Sigmoid colon (tissue), 7 donors: Measurements from ENCODE around the gene ZNF669. TPM values are rescaled to one million over a fixed set of nuclear protein-coding genes. Genes with fewer than 3 reads are reported as not detected.
A peak's percentile ranks its signal among the peaks of the same experiment; 100 is the strongest.

Experiments used
- DNase-seq: peaks from one replicate; pipeline ENCODE4 v3.0.0-alpha.2; 2019
- H3K27ac ChIP-seq, 4 donors: fragments of 200-600 bp; sonication (generic); one replicate each; pipeline ENCODE4 v1.5.1; 2016 to 2019; ENCODE audit warnings: mild to moderate bottlenecking in 1 of 4
- H3K27me3 ChIP-seq, 3 donors: fragments of 200-600 bp; sonication (generic); one replicate each; pipeline ENCODE4 v1.5.1; 2019; ENCODE audit warnings: mild to moderate bottlenecking in 1 of 3
- H3K36me3 ChIP-seq, 4 donors: fragments of 200-600 bp; sonication (generic); one replicate each; pipeline ENCODE4 v1.5.1; 2016 to 2019
- H3K4me1 ChIP-seq, 4 donors: fragments of 200-600 bp; sonication (generic); one replicate each; pipeline ENCODE4 v1.5.1; 2017 to 2019
- H3K4me3 ChIP-seq, 4 donors: fragments of 200-600 bp; sonication (generic); one replicate each; pipeline ENCODE4 v1.5.1; 2017 to 2019; ENCODE audit warnings: mild to moderate bottlenecking in 2 of 4, moderate library complexity in 1 of 4
- H3K9me3 ChIP-seq, 4 donors: fragments of 200-600 bp in 3 of 4; sonication (generic) in 3 of 4; one replicate each; pipeline versions ENCODE4 v1.5.1 to v1.6.1; 2013 to 2019
- CTCF ChIP-seq, 4 experiments: fragments of 450-650 bp in 3 of 4; fragments of 200-600 bp in 1 of 4; IDR thresholded peaks; one replicate each; pipeline ENCODE4 v1.5.1; 2016 to 2019; ENCODE audit warnings: antibody characterized with exemption in 4 of 4, mild to moderate bottlenecking in 3 of 4, moderate library complexity in 2 of 4
- EP300 ChIP-seq, 4 donors: sonication (generic); formaldehyde crosslinking; IDR thresholded peaks; one replicate each; pipeline ENCODE4 v1.6.1; 2017; ENCODE audit warnings: antibody characterized with exemption in 4 of 4
- POLR2A ChIP-seq, 2 donors: fragments of 450-650 bp; IDR thresholded peaks; one replicate each; pipeline ENCODE4 v1.6.1; 2016; ENCODE audit warnings: antibody characterized with exemption in 2 of 2, mild to moderate bottlenecking in 2 of 2, moderate library complexity in 2 of 2
- POLR2AphosphoS5 ChIP-seq, 4 donors: sonication (generic); formaldehyde crosslinking; IDR thresholded peaks; one replicate each; pipeline ENCODE4 v1.6.1; 2017; ENCODE audit warnings: antibody characterized with exemption in 4 of 4
- WGBS, 2 donors: extraction: QIAGEN DNeasy Blood & Tissue Kit; methylation state at CpG; one replicate each; pipeline ENCODE4 v1.1.7; 2013; 5-methylcytosine and 5-hydroxymethylcytosine counted together
- intact Hi-C: fragments of 100-400 bp; cut with DNase I; formaldehyde crosslinking; loops from one replicate; pipeline ENCODE4 v1.15.1; 2023
- polyA plus RNA-seq, 3 donors: library from polyadenylated mRNA; stranded (reverse); fragments of 200-250 nt; gene quantifications; one replicate each; pipeline ENCODE4 v1.2.3, GENCODE V29; 2013
- total RNA-seq, 4 donors: library from RNA; depleted of rRNA; stranded (reverse); fragments of >200 nt; gene quantifications; one replicate each; pipeline ENCODE4 v1.1.0, GENCODE V29; 2016
- donor health status: healthy with polysubstance abuse.
- donor health status: Bipolar disorder and iron deficiency.
- donor health status: healthy.

The ZNF669 gene
- total and polyA plus RNA-seq, 7 donors, result 3.6 to 5.8 (median 4.8) TPM

GRCh38 chr1:247078258-247079140, 25.7 kb downstream of the ZNF669 start, which contains the start of gene ZNF670:
TSS of gene ZNF670 (minus strand) at chr1:247078811. CDS start at chr1:247078596, 215 bp downstream.
- no peaks in the 10 kb centered on the region for H3K27me3 ChIP-seq
- WGBS, 2 donors, result 0% methylated on average over 57 of the region's 57 CpGs
- peak within 1 kb of the TSS; percentile 78 to 85 (median 82) for H3K27ac ChIP-seq
- H3K4me1 ChIP-seq, result peaks cover 0 to 15% (median 10%) of the 10 kb centered on the region in 4 donors
- TF ChIP-seq CTCF (IDR thresholded peaks at IDR 0.05) (no peak), POLR2AphosphoS5 (IDR thresholded peaks at IDR 0.05) (peak; percentile 75 to 92 (median 81)), POLR2A (IDR thresholded peaks at IDR 0.05) (peak; percentile 16 to 34)
- intact Hi-C loops, result loop anchor here (1.0 to 10.0 kb wide), 2 partner anchors 26 to 144 kb away; partner anchors contain the start of genes AHCTF1 and ZNF669
- peak within 1 kb of the TSS; percentile 54 to 90 (median 84) for H3K4me3 ChIP-seq
- no peaks in the 10 kb centered on the region for H3K36me3 ChIP-seq
- peak; percentile 98 for DNase-seq
- H3K9me3 ChIP-seq, result no peaks in the 10 kb centered on the region

- peak overlapping the region; percentile 78 to 85 (median 82) for H3K27ac ChIP-seq
- 1% methylated on average over 8 of the region's 8 CpGs for WGBS, 2 donors
- intact Hi-C loops, result loop anchor here (1.0 to 10.0 kb wide), 2 partner anchors 26 to 143 kb away; partner anchors contain the start of genes AHCTF1 and ZNF669
Measured at GRCh38 chr1:247077876-247078257, 26.3 kb downstream of the ZNF669 start.

GRCh38 chr1:247077213-247077612, 26.9 kb downstream of the ZNF669 start:
- DNase-seq, result no peak
- Histone ChIP-seq H3K4me3 (no peak overlapping the region), H3K9me3 (no peaks in the 10 kb centered on the region), H3K27ac (no peak overlapping the region), H3K27me3 (no peaks in the 10 kb centered on the region), H3K4me1 (peaks cover 0 to 15% (median 10%) of the 10 kb centered on the region in 4 donors), H3K36me3 (no peaks in the 10 kb centered on the region)
- WGBS, 2 donors, result 72 to 76% methylated on average over 3 of the region's 3 CpGs
- TF ChIP-seq POLR2AphosphoS5 (IDR thresholded peaks at IDR 0.05), result no peak
- TF ChIP-seq EP300 (IDR thresholded peaks at IDR 0.05), result no peak
- no peak for TF ChIP-seq CTCF (IDR thresholded peaks at IDR 0.05)
- no peak for TF ChIP-seq POLR2A (IDR thresholded peaks at IDR 0.05)
- intact Hi-C loops, result loop anchor here (10.0 kb wide), 1 partner anchor 142 kb away; the partner anchor contains the start of gene AHCTF1

More at GRCh38 chr1:247077876-247078257, 26.3 kb downstream of the ZNF669 start:
- DNase-seq, result no peak
- Histone ChIP-seq H3K36me3 (no peaks in the 10 kb centered on the region), H3K9me3 (no peaks in the 10 kb centered on the region), H3K27me3 (no peaks in the 10 kb centered on the region), H3K4me1 (peaks cover 0 to 15% (median 10%) of the 10 kb centered on the region in 4 donors), H3K4me3 (peak overlapping the region; percentile 54 to 90 (median 84))
- no peak for TF ChIP-seq CTCF (IDR thresholded peaks at IDR 0.05)
- TF ChIP-seq EP300 (IDR thresholded peaks at IDR 0.05), result no peak
- TF ChIP-seq POLR2A (IDR thresholded peaks at IDR 0.05), result no peak
- no peak for TF ChIP-seq POLR2AphosphoS5 (IDR thresholded peaks at IDR 0.05)

GRCh38 chr1:247070645-247071044, 33.5 kb downstream of the ZNF669 start:
- WGBS, 2 donors, result 81 to 83% methylated on average over 3 of the region's 3 CpGs
- intact Hi-C loops, result loop anchor here (10.0 kb wide), 1 partner anchor 136 kb away; the partner anchor contains the start of gene AHCTF1

More at GRCh38 chr1:247070645-247071044, 33.5 kb downstream of the ZNF669 start:
- no peak for DNase-seq
- Histone ChIP-seq H3K27ac (no peak overlapping the region), H3K4me1 (no peaks in the 10 kb centered on the region), H3K27me3 (no peaks in the 10 kb centered on the region), H3K36me3 (no peaks in the 10 kb centered on the region), H3K9me3 (peaks cover 0 to 2% (median 0%) of the 10 kb centered on the region in 4 donors), H3K4me3 (no peak overlapping the region)
- TF ChIP-seq POLR2AphosphoS5 (IDR thresholded peaks at IDR 0.05) (no peak), POLR2A (IDR thresholded peaks at IDR 0.05) (no peak), CTCF (IDR thresholded peaks at IDR 0.05) (no peak), EP300 (IDR thresholded peaks at IDR 0.05) (no peak)
